HCT116 (cell line): ENCODE results near the gene TNFAIP2. TPM values are rescaled to one million over a fixed set of nuclear protein-coding genes. Genes with fewer than 3 reads are reported as not detected.

Experiments used
- ATAC-seq: fragments of 200-7000 bp; cut with Tn5 transposase; 2 replicates; pipeline ENCODE4 v1.9.1; 2020; ENCODE audit warnings: mild to moderate bottlenecking, moderate library complexity
- BruUV-seq: library from RNA; stranded (reverse); fragments of 400-500 nt; replicated peaks from 2 replicates; lab custom pipeline; 2021; lab: Mats Ljungman, UMichigan
- CTCF ChIA-PET: fragments of 300-600 bp; sonication (Branson Sonifier 250); formaldehyde crosslinking; loops from one replicate; lab custom pipeline; 2021; ENCODE audit warnings: antibody characterized with exemption; lab: Charles Lee
- POLR2A ChIA-PET: fragments of 300-600, 350-600 bp; sonication (Branson Sonifier 250); formaldehyde crosslinking; loops from one replicate; lab custom pipeline; 2021; ENCODE audit warnings: antibody characterized with exemption; lab: Charles Lee
- RAD21 ChIA-PET, 2 experiments: fragments of 300-600 bp; sonication (Branson Sonifier 250); formaldehyde crosslinking; loops; one replicate each; lab custom pipeline; 2023; ENCODE audit warnings: low total read pairs in 2 of 2; ENCODE audit not compliant: uncharacterized antibody in 2 of 2, unreplicated experiment in 2 of 2, low non-redundant PET in 1 of 2; lab: Charles Lee
- DNase-seq: peaks from one replicate; pipeline ENCODE4 v3.0.0-alpha.2; 2010; ENCODE audit warnings: low read depth, low spot score
- H2AFZ ChIP-seq: fragments of 200-600 bp; shearing (Covaris generic), sonication (generic); 2 replicates; pipeline ENCODE4 v1.6.1; 2017; ENCODE audit warnings: low read depth, mixed run types, mixed read lengths, antibody characterized with exemption, low read length; ENCODE audit not compliant: poor library complexity, severe bottlenecking
- H3K27ac ChIP-seq: 2 replicates; pipeline ENCODE4 v1.5.1; 2012; ENCODE audit warnings: low read depth, low read length
- H3K27me3 ChIP-seq: fragments of 200-600 bp; sonication (generic); 2 replicates; pipeline ENCODE4 v1.6.1; 2016; ENCODE audit warnings: mixed run types, low read length, mixed read lengths; ENCODE audit not compliant: insufficient read depth
- H3K36me3 ChIP-seq, 2 experiments: fragments of 200-500 bp in 1 of 2; fragments of 200-600 bp in 1 of 2; sonication (Bioruptor generic) in 1 of 2; sonication (generic) in 1 of 2; 2 replicates each; pipeline versions ENCODE4 v1.5.1 to v1.6.1; 2014 to 2016; ENCODE audit warnings: low read length in 2 of 2, inconsistent platforms in 1 of 2, mixed read lengths in 1 of 2, mixed run types in 1 of 2; ENCODE audit not compliant: insufficient read depth in 2 of 2, control insufficient read depth in 1 of 2
- H3K4me1 ChIP-seq, 2 experiments: fragments of 200-600 bp in 1 of 2; sonication (generic) in 1 of 2; 2 replicates each; pipeline versions ENCODE4 v1.5.1 to v1.6.1; 2012 to 2017; ENCODE audit warnings: low read length in 2 of 2, inconsistent platforms in 1 of 2, mild to moderate bottlenecking in 1 of 2, mixed read lengths in 1 of 2, mixed run types in 1 of 2, moderate library complexity in 1 of 2; ENCODE audit not compliant: insufficient read depth in 2 of 2, control insufficient read depth in 1 of 2
- H3K4me2 ChIP-seq: fragments of 200-600 bp; sonication (generic); 2 replicates; pipeline ENCODE4 v1.6.1; 2017; ENCODE audit warnings: mixed run types, low read length, mixed read lengths
- H3K4me3 ChIP-seq, 2 experiments: fragments of 200-600 bp in 1 of 2; sonication (generic) in 1 of 2; replicated peaks in 1 of 2; 2 replicates each; pipeline ENCODE4 v1.5.1; 2011 to 2016; ENCODE audit warnings: low read length in 2 of 2, control low read depth in 1 of 2, low read depth in 1 of 2, mild to moderate bottlenecking in 1 of 2, mixed read lengths in 1 of 2, mixed run types in 1 of 2
- H3K79me2 ChIP-seq: fragments of 200-600 bp; sonication (generic); 2 replicates; pipeline ENCODE4 v1.6.1; 2017; ENCODE audit warnings: mild to moderate bottlenecking, mixed run types, low read length, moderate library complexity, mixed read lengths; ENCODE audit not compliant: insufficient read depth
- H3K9ac ChIP-seq: fragments of 200-600 bp; sonication (generic); 2 replicates; pipeline ENCODE4 v1.6.1; 2016; ENCODE audit warnings: low read length, mixed read lengths
- H3K9me2 ChIP-seq: fragments of 200-600 bp; sonication (generic), shearing (Covaris generic); 2 replicates; pipeline ENCODE4 v1.6.1; 2017; ENCODE audit warnings: mixed run types, mild to moderate bottlenecking, moderate library complexity; ENCODE audit not compliant: insufficient read depth
- H3K9me3 ChIP-seq, 2 experiments: fragments of 200-500 bp in 1 of 2; fragments of 200-600 bp in 1 of 2; sonication (Bioruptor generic) in 1 of 2; sonication (generic) in 1 of 2; 2 replicates each; pipeline ENCODE4 v1.6.1; 2014 to 2017; ENCODE audit warnings: low read length in 2 of 2, mixed read lengths in 2 of 2, inconsistent platforms in 1 of 2, low read depth in 1 of 2, mild to moderate bottlenecking in 1 of 2, mixed run types in 1 of 2, moderate library complexity in 1 of 2; ENCODE audit not compliant: control insufficient read depth in 1 of 2, insufficient read depth in 1 of 2
- H4K20me1 ChIP-seq: fragments of 200-600 bp; sonication (generic), shearing (Covaris generic); 2 replicates; pipeline ENCODE4 v1.6.1; 2017; ENCODE audit warnings: mixed run types, mild to moderate bottlenecking, moderate library complexity; ENCODE audit not compliant: insufficient read depth
- ELF1 ChIP-seq: IDR thresholded peaks from 2 replicates; pipeline ENCODE4 v1.6.1; 2012; ENCODE audit warnings: low read depth, borderline replicate concordance
- EZH2 ChIP-seq: fragments of 200-600 bp; sonication (generic); IDR thresholded peaks from 2 replicates; pipeline ENCODE4 v1.6.1; 2017; ENCODE audit warnings: antibody characterized with exemption, mixed run types
- FOSL1 ChIP-seq: IDR thresholded peaks from 2 replicates; pipeline ENCODE4 v1.6.1; 2012; ENCODE audit warnings: low read depth
- SIN3A ChIP-seq: IDR thresholded peaks from 2 replicates; pipeline ENCODE4 v1.6.1; 2012; ENCODE audit warnings: low read depth
- TCF7L2 ChIP-seq: IDR thresholded peaks from 2 replicates; pipeline ENCODE4 v1.7.0; 2011; ENCODE audit warnings: borderline replicate concordance, inconsistent platforms; ENCODE audit not compliant: insufficient read depth, insufficient read length; ENCODE audit errors: extremely low read depth
- YY1 ChIP-seq: IDR thresholded peaks from 2 replicates; pipeline ENCODE4 v1.6.1; 2011; ENCODE audit warnings: low read length, low read depth, moderate library complexity, mild to moderate bottlenecking; ENCODE audit not compliant: insufficient replicate concordance; ENCODE audit errors: extremely low read depth
- ZBTB33 ChIP-seq: IDR thresholded peaks from 2 replicates; pipeline ENCODE4 v1.6.1; 2011; ENCODE audit warnings: mild to moderate bottlenecking, low read length, moderate library complexity; ENCODE audit not compliant: insufficient replicate concordance; ENCODE audit errors: extremely low read depth
- ZFX ChIP-seq: fragments of 450-650 bp; IDR thresholded peaks from 2 replicates; pipeline ENCODE4 v1.6.1; 2017
- intact Hi-C: fragments of 100-400 bp; cut with micrococcal nuclease; formaldehyde crosslinking; loops from 2 replicates; pipeline ENCODE4 v1.10.0; 2022
- total RNA-seq: library from RNA; stranded (reverse); gene quantifications from one replicate; pipeline ENCODE4 v1.2.1, GENCODE V29; 2021; ENCODE audit not compliant: unreplicated experiment

The TNFAIP2 gene
- total RNA-seq, 1 experiment from 2014 or later = 74.8 TPM

GRCh38 chr14:103074729-103075367 is 48.4 kb upstream of the TNFAIP2 start:
- H3K27me3 ChIP-seq = no peaks in the 10 kb centered on the region
- no peak overlapping the region for H2AFZ ChIP-seq
- ChIA-PET CTCF (interaction anchor here (0.7 to 1.4 kb wide), 8 partner anchors 11 to 382 kb away, joined by 3 to 5 read pairs (median 3); partner anchors contain the start of gene EIF5), RAD21 (interaction anchor here (0.5 to 0.9 kb wide), 3 partner anchors 30 to 380 kb away, joined by 3 read pairs; no protein-coding TSS in a partner anchor), POLR2A (no interaction called here)
- H3K36me3 ChIP-seq = no peaks in the 10 kb centered on the region
- peak overlapping the region; percentile 58 for H3K9ac ChIP-seq
- H4K20me1 ChIP-seq = no peaks in the 10 kb centered on the region
- H3K9me2 ChIP-seq = no peaks in the 10 kb centered on the region
- H3K4me3 ChIP-seq = peak overlapping the region; percentile 53 to 64
- no peaks in the 10 kb centered on the region for H3K79me2 ChIP-seq
- peak overlapping the region; percentile 62; the same call in 1 of the 2 replicates for H3K27ac ChIP-seq
- H3K4me1 ChIP-seq = peaks cover 36 to 65% of the 10 kb centered on the region in 2 experiments
- H3K4me2 ChIP-seq = peak overlapping the region; percentile 94
- DNase-seq = no peak
- no peaks in the 10 kb centered on the region for H3K9me3 ChIP-seq
- no TSS peak for BruUV-seq
- intact Hi-C loops = loop anchor here (1.0 kb wide), 2 partner anchors 110 to 217 kb away; no protein-coding TSS in a partner anchor
- peak; percentile 20 for ATAC-seq
- TF ChIP-seq ZFX = no peak
- TF ChIP-seq EZH2 = no peak
- TF ChIP-seq SIN3A = no peak
- TF ChIP-seq ZBTB33 = no peak
- TF ChIP-seq YY1 = no peak
- TF ChIP-seq ELF1 = no peak
- TF ChIP-seq FOSL1 = no peak
- TF ChIP-seq TCF7L2 = no peak
